Endodermal cell (in vitro differentiated cells): ENCODE results near the gene KRTAP4-16. TPM values are rescaled to one million over a fixed set of nuclear protein-coding genes. Genes with fewer than 3 reads are reported as not detected.
"Not testable (repeated sequence)": the region's sequence is repeated elsewhere in the genome, so short reads cannot be mapped to it uniquely, and the experiment has no call there.

Source experiments
- DNase-seq: peaks from one replicate; pipeline ENCODE4 v3.0.0-alpha.2; 2017
- H3K27ac ChIP-seq: 2 replicates; pipeline ENCODE4 v1.5.1; 2013; ENCODE audit warnings: mild to moderate bottlenecking, low read depth, low read length, moderate library complexity
- H3K27me3 ChIP-seq: 2 replicates; pipeline ENCODE4 v1.6.1; 2013; ENCODE audit warnings: mild to moderate bottlenecking, low read length, moderate library complexity; ENCODE audit not compliant: insufficient read depth, control insufficient read depth, poor library complexity, severe bottlenecking
- H3K36me3 ChIP-seq: 2 replicates; pipeline ENCODE4 v1.7.0; 2013; ENCODE audit warnings: mild to moderate bottlenecking, low read length, moderate library complexity; ENCODE audit not compliant: control insufficient read depth, insufficient read depth
- H3K4me1 ChIP-seq: one replicate; pipeline ENCODE4 v1.7.0; 2013; ENCODE audit warnings: low read length; ENCODE audit not compliant: control insufficient read depth, insufficient read depth
- H3K4me3 ChIP-seq: 2 replicates; pipeline ENCODE4 v1.5.1; 2013; ENCODE audit warnings: mild to moderate bottlenecking, low read length, moderate library complexity
- H3K9ac ChIP-seq: 2 replicates; pipeline ENCODE4 v1.6.1; 2013; ENCODE audit warnings: mild to moderate bottlenecking, low read length, moderate library complexity; ENCODE audit not compliant: poor library complexity, severe bottlenecking; ENCODE audit errors: extremely low read depth
- H3K9me3 ChIP-seq: 2 replicates; pipeline ENCODE4 v1.6.1; 2013; ENCODE audit warnings: mild to moderate bottlenecking, low read length, moderate library complexity; ENCODE audit not compliant: control insufficient read depth
- H3K27ac Mint-ChIP-seq: 2 replicates; pipeline ENCODE4 v1.8.0; 2020; ENCODE audit warnings: mixed read lengths
- H3K27me3 Mint-ChIP-seq: 2 replicates; pipeline ENCODE4 v1.8.0; 2021; ENCODE audit warnings: mild to moderate bottlenecking, mixed read lengths; ENCODE audit not compliant: insufficient read depth
- H3K36me3 Mint-ChIP-seq: 2 replicates; pipeline ENCODE4 v1.8.0; 2020; ENCODE audit warnings: low read depth, mixed read lengths
- H3K4me1 Mint-ChIP-seq: 2 replicates; pipeline ENCODE4 v1.8.0; 2020; ENCODE audit warnings: mixed read lengths
- H3K4me3 Mint-ChIP-seq: 2 replicates; pipeline ENCODE4 v1.8.0; 2020; ENCODE audit warnings: mild to moderate bottlenecking, moderate library complexity, mixed read lengths
- H3K9me3 Mint-ChIP-seq: 2 replicates; pipeline ENCODE4 v1.8.0; 2020; ENCODE audit warnings: mild to moderate bottlenecking, mixed read lengths
- WGBS, 2 experiments: methylation state at CpG; one replicate each; pipeline versions ENCODE4 v1.1.5 to v1.1.7; 2013; ENCODE audit warnings: missing lambda C conversion rate in 2 of 2, mixed read lengths in 1 of 2; ENCODE audit not compliant: insufficient coverage in 1 of 2, insufficient read length in 1 of 2; 5-methylcytosine and 5-hydroxymethylcytosine counted together
- total RNA-seq, 2 donors: library from RNA; stranded (reverse); fragmentation: NEBNext Ultra II Directional in 1 of 2; extraction: Animal tissue kit (Norgen Biotek cat#: 25700) in 1 of 2; gene quantifications; 2 replicates in 1 of 2; 3 replicates in 1 of 2; pipeline ENCODE4 v1.2.1, GENCODE V29; 2021
- TF ChIP-seq, protein P1 (sequence below): fragments of 200-600 bp; sonication (generic); conservative IDR thresholded peaks from 2 replicates; pipeline ENCODE4 v1.5.0; 2021; ENCODE audit warnings: antibody characterized with exemption, mild to moderate bottlenecking

KRTAP4-16 gene
- total RNA-seq, 2 donors from 2014 or later = not detected

DNA sequence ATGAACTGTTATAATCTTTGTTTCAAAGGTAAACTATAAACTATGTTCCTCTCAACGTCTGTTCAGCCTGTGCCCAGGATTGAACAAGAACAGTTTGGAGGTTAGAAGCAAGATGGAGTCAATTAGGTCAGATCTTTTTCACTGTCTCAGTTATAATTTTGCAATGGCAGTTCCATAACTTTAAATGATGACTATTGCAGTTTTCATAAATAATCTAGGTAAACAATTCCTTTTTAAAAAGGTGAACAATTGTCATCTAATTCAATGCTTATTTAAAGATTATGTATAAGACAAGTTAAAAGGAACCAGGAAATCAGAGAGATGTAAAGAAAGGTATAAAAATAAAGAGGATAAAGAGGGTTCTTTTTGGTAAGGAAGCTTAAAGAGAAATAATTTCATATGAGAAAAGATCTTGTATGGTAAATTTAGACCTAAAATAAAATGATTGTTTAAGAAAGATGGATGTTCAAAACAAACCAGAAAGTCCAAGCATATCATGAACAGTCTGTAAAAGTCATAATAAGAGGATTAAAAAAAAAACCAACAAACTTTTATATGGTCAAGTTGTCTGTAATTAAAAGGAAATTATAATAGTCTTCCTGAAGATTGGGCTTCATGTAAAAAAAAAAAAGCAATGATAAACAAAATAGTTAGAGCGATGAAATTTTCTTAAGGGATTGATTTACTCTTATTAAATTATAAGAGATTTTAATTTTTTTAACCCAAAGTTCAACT lies 9.3 kb upstream of the KRTAP4-16 start:
- no peak for DNase-seq
- no peaks in the 10 kb centered on the region for H3K4me1 ChIP-seq
- H3K9ac ChIP-seq = no peak overlapping the region
- no peak overlapping the region for H3K4me3 ChIP-seq
- Mint-ChIP-seq H3K27me3 (no peaks in the 10 kb centered on the region), H3K9me3 (peaks cover 34% of the 10 kb centered on the region), H3K4me1 (peaks cover 9% of the 10 kb centered on the region), H3K27ac (no peak overlapping the region), H3K4me3 (no peak overlapping the region), H3K36me3 (no peaks in the 10 kb centered on the region)
- no peak overlapping the region for H3K27ac ChIP-seq
- TF ChIP-seq, protein P1, sequence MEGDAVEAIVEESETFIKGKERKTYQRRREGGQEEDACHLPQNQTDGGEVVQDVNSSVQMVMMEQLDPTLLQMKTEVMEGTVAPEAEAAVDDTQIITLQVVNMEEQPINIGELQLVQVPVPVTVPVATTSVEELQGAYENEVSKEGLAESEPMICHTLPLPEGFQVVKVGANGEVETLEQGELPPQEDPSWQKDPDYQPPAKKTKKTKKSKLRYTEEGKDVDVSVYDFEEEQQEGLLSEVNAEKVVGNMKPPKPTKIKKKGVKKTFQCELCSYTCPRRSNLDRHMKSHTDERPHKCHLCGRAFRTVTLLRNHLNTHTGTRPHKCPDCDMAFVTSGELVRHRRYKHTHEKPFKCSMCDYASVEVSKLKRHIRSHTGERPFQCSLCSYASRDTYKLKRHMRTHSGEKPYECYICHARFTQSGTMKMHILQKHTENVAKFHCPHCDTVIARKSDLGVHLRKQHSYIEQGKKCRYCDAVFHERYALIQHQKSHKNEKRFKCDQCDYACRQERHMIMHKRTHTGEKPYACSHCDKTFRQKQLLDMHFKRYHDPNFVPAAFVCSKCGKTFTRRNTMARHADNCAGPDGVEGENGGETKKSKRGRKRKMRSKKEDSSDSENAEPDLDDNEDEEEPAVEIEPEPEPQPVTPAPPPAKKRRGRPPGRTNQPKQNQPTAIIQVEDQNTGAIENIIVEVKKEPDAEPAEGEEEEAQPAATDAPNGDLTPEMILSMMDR = no peak
- no peaks in the 10 kb centered on the region for H3K27me3 ChIP-seq
- H3K36me3 ChIP-seq = no peaks in the 10 kb centered on the region
- H3K9me3 ChIP-seq = peaks cover 32% of the 10 kb centered on the region
- WGBS, 2 experiments = 56 to 100% methylated on average over 1 of the region's 2 CpGs

DNA sequence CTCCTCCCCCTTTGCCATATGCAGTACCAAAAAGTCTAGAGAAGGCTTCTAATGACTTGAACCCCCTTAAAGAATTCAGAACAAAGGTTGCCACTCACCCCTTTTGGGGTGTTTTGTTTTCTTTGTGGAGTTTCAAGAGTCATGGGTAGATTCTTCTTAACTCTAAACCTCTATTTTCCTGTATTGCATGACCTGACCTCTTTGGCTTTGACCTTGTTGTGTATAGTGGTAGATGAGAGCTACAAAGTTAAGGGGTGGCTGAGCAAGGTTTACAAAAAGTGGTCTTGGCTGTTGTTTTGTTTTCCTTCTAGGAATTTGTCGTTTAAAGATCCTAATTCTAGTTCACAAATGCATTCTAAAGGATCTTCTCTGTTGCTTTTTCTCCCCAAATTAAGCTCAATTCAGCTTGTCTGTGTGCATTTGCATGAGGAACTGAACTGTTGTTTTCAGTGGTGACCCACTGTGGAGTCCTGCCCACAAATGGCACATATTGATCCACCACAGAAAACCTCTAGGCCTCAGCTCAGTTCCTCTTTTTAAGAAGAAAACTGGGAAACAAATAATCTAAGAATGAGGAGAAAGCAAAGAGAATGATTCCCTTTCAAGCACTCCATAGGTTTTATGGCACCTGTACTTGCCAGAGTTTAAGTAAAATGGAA lies 6.8 kb upstream of the KRTAP4-16 start:
- not testable (repeated sequence) for H3K36me3 ChIP-seq, H3K4me3 Mint-ChIP-seq, H3K4me3 ChIP-seq, H3K36me3 Mint-ChIP-seq, H3K27ac ChIP-seq, H3K27me3 ChIP-seq, H3K27me3 Mint-ChIP-seq, H3K9ac ChIP-seq, DNase-seq, H3K27ac Mint-ChIP-seq, H3K4me1 Mint-ChIP-seq, H3K4me1 ChIP-seq
- 40 to 64% methylated on average over 1 of the region's 1 CpG for WGBS, 2 experiments
- peaks cover 31% of the 10 kb centered on the region for H3K9me3 Mint-ChIP-seq
- peaks cover 32% of the 10 kb centered on the region for H3K9me3 ChIP-seq

DNA sequence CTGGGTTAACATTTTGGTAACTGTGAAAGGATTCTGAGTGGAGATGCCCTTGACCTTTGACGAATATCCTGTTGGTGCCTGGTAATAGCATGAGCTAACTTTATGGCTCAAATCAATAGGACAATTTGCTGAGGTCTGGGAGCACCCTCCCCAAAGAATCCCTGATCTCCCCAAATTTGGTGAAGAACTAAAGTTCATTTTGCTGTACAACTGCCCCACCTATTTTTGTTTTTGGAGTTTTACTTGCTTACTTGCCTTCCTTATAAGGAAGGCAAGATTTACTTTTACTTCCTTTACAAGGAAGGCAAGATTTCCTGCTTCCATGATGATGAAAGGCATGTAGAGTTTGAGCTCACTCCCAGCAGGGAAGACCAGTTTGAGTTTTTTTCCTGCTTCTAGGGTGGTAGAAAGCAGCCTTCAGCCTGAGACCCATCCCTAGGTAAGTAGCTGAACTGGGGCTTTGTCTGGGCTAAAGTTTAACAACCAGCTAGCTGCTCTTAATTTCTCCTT lies 6.0 kb upstream of the KRTAP4-16 start:
- Histone ChIP-seq H3K9ac (no peak overlapping the region), H3K9me3 (peaks cover 27% of the 10 kb centered on the region), H3K27ac (no peak overlapping the region), H3K36me3 (no peaks in the 10 kb centered on the region), H3K27me3 (no peaks in the 10 kb centered on the region), H3K4me1 (no peaks in the 10 kb centered on the region), H3K4me3 (no peak overlapping the region)
- H3K9me3 Mint-ChIP-seq = peaks cover 25% of the 10 kb centered on the region
- no peaks in the 10 kb centered on the region for H3K36me3 Mint-ChIP-seq
- DNase-seq = no peak
- H3K4me3 Mint-ChIP-seq = no peak overlapping the region
- WGBS, 2 experiments = 76 to 86% methylated on average over 1 of the region's 1 CpG
- H3K27me3 Mint-ChIP-seq = peaks cover 2% of the 10 kb centered on the region
- no peak overlapping the region for H3K27ac Mint-ChIP-seq
- H3K4me1 Mint-ChIP-seq = peaks cover 9% of the 10 kb centered on the region
- TF ChIP-seq, protein P1 = no peak

DNA sequence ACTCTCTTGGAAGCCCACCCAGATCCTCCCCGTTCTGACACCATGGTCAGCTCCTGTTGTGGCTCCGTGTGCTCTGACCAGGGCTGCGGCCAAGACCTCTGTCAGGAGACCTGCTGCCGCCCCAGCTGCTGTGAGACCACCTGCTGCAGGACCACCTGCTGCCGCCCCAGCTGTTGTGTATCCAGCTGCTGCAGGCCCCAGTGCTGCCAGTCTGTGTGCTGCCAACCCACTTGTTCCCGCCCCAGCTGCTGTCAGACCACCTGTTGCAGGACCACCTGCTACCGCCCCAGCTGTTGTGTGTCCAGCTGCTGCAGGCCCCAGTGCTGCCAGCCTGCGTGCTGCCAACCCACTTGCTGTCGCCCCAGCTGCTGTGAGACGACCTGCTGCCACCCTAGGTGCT lies 3.3 kb upstream of the KRTAP4-16 start, which contains the start of gene KRTAP4-9:
Gene KRTAP4-9, plus strand, starts transcription at position 43 of the 400 bp plus-strand sequence. Its CDS starts 0 bp downstream, at position 43.
- H3K4me1 Mint-ChIP-seq, H3K27ac Mint-ChIP-seq, H3K27me3 ChIP-seq, H3K36me3 Mint-ChIP-seq, H3K36me3 ChIP-seq, H3K4me3 Mint-ChIP-seq, H3K4me1 ChIP-seq, DNase-seq, H3K9ac ChIP-seq, H3K4me3 ChIP-seq, H3K9me3 ChIP-seq, H3K27me3 Mint-ChIP-seq, H3K9me3 Mint-ChIP-seq, H3K27ac ChIP-seq: not testable (repeated sequence)
- WGBS, 2 experiments = 82 to 96% methylated on average over 6 to 10 of the region's 10 CpGs

DNA sequence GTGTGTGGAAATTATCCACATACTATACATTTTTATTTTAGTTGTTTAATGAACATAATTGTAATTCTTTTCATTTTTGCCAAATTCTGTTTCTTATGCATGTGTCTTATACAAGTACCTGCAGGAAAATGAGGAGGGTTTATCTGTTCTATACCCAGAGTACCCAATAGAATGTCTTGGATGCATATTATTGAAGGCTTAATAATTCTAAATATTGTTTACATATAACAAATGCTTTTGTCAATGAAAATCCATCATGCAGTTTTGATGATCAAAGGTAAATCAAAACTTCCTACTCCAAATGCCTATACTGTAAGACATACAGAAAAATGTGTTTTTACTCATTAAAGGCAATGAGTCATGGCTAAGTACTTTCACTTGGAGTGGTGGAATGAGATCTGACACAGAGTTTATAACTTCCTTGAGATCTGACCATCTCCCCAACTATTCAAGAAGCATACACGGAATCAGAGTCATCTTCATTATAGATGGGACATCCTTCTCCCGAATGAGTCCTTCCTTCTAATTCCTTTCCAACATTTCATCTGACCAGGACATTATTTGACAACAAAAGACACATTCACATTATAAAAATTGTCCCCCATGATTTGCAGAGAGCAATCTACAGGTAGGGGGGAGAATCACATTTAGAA lies 2.5 kb upstream of the KRTAP4-16 start:
- H3K36me3 Mint-ChIP-seq, H3K4me3 ChIP-seq, H3K27ac Mint-ChIP-seq, H3K27me3 ChIP-seq, H3K27ac ChIP-seq, H3K4me1 Mint-ChIP-seq, H3K4me3 Mint-ChIP-seq, H3K4me1 ChIP-seq, H3K9ac ChIP-seq, DNase-seq, H3K9me3 ChIP-seq, H3K36me3 ChIP-seq, H3K27me3 Mint-ChIP-seq, H3K9me3 Mint-ChIP-seq: not testable (repeated sequence)
- WGBS, 2 experiments = 80% methylated on average over 1 of the region's 2 CpGs; no CpG with 5 or more reads in 1 of the 2 experiments
